T follicular helper cell (primary cell): ENCODE results near the gene MYH9.
"Not testable (repeated sequence)": the region's sequence is repeated elsewhere in the genome, so short reads cannot be mapped to it uniquely, and the experiment has no call there.

Experiments used
- DNase-seq: peaks from one replicate; pipeline ENCODE4 v3.0.0-alpha.2; 2020; ENCODE audit warnings: low read depth

The MYH9 gene

DNA sequence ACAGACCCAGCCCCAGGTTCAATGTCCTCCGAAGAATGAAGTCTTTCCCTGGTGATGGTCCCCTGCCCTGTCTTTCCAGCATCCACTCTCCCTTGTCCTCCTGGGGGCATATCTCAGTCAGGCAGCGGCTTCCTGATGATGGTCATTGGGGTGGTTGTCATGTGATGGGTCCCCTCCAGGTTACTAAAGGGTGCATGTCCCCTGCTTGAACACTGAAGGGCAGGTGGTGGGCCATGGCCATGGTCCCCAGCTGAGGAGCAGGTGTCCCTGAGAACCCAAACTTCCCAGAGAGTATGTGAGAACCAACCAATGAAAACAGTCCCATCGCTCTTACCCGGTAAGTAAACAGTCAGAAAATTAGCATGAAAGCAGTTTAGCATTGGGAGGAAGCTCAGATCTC, 120.7 kb downstream of the MYH9 start:
- no peak for DNase-seq

DNA sequence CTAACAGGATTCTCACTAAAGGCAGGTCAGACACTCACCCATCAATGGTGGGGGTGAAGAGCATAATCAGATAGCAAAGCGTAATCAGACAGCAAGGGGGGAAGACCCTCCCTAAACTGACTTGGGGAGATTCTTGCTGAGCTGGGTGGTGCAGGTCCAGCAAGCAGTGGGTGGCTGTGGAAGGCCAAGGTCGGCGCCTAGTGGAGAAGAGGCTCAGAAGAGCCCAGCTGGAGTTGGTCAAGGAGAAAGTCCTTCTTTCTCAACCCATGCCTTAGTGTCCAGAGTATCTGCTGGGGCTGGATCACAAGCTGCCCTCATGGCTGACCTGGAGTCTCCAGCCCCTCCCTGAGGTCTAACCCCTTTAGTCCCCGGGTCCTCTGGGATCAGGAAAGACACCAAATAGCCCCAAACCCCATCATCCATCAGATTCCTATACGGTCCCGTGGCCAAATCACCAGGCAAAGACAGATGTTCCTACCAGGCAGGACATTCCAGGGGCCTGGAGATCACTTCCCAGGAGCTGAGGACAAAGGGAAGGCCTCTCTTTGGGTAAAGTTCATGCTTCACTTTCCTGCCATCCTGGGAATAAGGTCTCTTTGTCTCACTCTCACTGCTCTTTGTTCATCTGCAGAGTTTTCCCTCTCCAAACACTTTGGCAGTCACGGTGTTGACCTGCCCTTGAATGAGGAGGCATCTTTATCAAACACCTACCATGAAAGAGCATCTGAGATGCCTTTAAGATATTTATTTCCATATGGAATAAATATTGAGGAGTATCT, 123.7 kb downstream of the MYH9 start:
- not testable (repeated sequence) for DNase-seq

DNA sequence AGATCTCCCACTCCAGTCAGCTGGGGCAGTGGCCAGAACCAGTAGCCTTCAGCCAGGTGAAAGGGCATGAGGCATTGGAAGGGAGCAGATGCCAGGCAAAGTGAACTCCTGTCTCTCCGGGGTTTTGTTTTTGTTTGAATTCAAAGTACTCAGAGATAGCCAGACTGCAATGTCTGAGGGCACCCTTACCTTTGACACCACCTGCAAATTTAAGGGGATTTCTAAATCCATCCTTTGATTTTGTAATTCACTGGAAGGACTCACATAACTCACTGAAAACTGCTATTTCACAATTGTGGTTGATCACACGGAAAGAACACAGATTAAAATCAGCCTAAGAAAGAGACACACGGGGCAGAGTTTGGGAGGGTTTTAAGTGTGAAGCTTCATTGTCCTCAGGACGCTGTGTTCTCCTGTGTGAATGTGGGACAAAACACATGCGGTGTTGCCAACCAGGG, 124.5 kb downstream of the MYH9 start:
- DNase-seq, result not testable (repeated sequence)

DNA sequence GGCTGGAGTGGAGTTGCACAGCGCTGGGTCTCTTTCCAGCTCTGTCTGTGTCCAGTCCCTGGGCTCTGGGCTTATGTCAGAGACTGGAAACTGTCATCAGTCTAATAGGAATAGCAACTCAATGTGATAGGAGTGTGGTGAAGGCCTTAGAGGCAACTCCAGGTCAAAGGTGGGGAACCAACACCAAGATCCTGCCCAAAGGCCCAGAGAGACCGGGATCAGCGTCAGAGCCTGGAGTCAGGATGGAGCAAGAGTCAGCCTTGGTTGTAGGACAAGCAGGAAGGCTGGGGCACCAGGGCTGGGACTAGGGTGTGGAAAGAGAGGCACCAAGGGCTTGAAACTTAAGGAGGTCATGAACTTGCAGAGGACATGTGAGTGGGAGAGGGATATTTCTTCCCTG, 125.5 kb downstream of the MYH9 start:
- DNase-seq, result not testable (repeated sequence)

DNA sequence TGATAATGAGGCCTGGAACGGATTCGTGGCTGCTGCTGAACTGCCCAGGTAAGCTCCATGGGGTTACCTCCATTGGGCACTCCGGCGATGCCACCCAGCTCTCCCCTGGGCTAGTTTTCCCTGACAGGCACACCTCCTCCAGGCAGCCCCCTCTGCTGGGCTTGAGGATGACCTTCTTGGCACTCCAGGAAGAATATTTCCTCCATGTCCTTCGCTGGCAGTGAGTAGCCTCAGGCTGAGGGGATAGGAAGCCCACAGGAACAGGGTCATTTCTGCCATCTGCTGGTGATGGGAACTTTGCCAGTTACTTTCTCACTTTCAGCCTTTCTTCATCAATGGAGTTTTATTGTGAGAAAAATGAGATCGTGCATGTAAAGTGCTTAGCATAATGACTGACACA, 126.1 kb downstream of the MYH9 start:
- DNase-seq, result not testable (repeated sequence)

DNA sequence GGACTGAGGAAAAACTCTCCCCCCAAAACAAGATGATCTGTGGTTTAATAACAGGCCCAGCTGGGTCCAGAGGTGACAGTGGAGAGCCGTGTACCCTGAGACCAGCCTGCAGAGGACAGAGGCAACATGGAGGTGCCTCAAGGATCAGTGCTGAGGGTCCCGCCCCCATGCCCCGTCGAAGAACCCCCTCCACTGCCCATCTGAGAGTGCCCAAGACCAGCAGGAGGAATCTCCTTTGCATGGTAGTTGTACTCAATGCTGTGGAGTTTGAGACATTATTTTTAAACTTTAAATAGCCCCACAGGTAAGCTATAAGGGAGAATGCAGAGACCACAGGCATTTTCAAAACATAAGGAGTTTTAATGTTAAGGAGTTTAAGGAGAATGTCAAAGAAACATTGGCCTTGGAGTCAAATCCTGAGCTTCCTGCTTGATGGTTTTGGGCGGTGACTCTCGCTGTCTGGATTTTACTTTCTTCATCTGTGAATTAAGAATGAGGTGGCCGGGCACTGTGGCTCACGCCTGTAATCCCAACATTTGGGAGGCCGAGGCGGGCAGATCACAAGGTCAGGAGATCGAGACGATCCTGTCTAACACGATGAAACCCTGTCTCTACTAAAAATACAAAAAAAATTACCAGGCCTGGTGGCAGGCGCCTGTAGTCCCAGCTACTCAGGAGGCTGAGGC, 128.0 kb downstream of the MYH9 start:
- no peak for DNase-seq

DNA sequence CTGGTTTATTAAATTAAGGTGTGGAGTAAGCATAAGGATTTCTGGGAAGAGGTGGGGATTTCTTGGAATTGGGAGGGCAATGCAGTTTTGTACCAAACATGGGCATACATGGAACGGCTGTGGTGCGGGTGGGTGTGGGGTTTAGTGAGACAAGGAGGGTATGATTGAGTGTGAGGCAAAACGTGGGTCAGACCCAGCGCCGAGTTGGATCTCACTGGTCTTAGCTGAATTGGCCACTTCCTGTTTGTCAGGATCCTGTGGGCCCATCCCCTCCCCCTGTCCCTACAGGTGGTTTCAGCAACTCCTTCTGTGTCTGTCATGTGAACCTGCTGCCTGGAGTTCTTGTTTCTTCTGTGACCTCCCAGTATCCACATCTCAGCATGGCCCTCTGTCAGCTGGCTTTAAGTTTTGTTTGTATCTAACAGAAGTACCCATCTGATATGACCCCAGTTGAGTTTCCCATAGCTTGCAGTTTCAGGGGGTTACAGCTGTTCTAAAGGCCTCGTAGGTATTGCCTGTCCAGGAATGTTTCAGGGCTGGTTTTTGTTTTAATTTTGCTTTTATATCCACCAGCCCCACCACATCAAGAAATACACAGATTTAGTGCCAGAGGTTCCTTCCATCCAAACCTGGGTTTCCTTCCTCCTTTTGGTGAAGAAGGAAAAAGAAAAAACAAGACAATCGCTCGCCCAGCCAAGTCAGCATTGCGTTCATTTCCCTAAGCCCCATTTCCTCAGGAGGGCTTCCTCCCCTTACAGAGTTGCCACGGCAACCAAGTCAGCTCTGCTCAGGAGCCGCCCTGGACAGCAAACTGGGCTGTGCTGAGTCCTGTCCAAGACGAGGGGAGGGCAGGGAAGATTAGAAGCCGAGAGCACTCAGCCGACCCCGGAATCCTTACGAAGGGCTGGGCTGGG, 128.8 kb downstream of the MYH9 start:
- no peak for DNase-seq

DNA sequence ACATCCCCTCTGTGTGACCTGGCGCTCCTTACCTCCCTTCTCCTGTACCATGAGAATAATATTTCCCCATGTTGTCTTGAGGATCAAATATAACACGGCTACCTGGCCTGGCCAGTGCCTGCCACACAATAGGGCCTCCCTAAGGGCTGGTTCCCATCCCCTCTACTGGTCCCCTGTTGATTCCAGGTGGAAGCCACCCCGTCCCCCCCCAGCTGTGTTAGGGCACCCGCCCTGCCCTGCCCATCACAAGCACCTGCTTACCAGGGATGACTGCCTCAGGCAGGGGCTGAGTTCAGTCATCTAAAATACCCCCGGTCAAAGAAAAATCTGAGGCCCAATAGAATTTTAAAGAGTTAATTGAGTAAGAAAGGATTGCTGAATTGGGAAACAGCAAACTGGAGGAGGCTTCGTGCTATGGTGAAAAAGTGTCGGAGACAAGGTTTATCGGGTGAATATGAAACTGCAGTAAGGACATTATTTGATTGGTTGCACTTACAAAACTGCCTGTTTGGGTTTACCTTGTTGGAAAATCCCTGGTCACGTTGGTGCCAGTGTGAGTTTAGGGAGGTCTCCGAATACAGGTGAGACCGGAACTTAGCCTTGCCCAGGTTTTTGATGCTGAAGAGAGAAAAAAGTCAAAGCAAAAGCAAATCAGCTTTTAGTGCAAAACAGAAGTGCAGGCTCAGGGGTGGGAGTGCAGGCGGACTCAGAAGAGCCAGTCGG, 129.7 kb downstream of the MYH9 start:
- no peak for DNase-seq

DNA sequence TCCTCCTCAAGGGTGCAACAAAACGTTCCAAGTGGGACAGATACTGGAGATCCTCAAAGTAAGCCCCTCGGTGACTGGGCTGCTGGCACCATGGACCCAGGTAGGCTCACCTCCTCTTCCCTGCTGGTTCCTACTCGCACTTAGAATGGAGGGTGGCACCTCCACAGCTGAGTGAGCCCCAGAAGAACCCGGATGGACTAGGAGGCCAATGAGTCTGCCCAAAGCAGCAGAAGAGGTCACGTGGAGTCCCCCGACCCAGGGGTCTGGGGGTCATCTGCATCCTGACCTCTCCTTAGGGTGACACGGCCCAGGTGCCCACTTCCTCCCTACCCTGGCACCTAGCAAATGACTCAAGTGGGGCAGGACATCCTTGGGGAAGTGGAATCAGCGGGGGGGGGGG, 130.5 kb downstream of the MYH9 start:
- DNase-seq, result no peak

DNA sequence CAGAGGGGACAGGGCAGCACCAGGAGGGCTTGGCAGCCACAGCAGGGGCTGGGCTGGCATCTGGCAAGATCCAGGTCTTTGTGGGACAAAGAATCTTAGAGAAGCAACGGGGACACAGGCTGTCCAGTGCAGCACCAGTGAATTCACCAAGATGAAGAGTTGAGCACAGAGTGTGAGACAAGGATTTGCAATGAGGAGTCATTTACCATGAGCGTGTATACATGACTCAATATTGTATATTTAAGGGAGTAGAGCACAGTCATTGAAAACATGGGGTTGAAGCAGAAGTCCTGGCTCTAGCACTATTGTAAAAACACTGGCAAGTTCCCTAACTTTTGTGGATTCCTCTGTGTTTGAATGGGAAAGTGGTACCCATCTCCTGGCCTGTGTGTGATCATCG, 131.3 kb downstream of the MYH9 start:
- DNase-seq, result no peak

DNA sequence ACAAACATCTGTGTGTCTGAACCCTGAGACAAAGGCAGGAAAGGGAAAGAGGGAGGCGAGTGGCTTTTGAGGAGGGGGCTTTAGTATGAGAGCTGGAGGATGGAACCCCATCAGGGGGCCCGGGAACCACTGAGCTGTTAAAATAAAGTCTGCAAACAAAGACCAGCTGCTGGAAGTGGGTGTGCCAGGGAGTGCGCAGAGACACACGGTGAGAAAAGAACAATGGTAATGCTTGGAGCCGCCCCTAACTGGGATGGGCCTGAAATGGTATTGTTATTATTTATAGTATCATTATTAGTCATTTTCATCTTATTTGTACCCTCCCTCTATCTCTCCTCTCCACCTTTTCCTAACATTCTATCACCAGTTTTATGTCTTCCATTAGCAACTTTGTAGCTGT, 132.2 kb downstream of the MYH9 start:
- not testable (repeated sequence) for DNase-seq

DNA sequence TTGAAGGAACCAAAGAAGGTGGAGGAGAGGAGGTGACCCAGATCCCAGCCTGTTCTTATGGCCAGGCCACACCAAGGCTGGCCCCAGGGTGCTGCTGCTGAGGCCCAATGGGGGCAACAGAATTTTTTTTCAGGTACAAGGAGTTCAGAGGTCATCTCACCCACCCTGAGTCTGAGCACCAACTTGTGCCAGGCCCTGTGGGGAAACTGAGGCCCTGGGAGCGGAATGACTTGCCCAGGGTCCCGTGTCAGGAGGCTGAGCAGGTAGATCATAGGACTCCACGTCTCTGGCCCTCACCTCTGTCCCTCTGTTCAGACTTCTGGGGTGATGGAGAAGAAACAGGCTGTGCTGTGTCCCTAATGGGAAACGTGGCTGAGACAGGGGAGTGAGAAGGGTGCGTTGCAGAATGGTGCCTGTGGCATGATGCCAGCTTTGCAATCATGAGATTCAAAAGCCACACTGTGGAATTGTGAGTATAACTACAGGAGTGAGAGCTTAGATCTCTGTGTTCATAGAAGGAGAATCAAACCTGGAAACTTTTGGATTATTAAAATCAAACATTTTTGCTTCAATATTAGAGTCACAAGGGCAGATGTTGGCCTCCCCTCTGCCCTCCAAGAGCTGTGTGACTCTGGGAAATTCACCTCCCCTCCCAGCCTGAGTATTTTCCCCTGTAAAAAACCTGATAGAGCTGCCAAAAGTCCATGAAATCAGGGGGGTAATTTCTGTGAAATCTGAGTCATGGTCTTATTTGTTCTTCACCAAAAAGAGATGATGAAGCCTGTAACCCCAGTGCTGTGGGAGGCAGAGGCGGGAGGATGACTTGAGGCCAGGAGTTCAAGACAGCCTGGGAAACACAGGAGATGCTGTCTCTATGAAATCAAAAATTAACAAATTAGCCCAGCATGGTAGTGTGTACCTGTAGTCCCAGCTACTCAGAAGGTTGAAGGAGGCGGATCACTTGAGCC, 134.0 kb downstream of the MYH9 start:
- no peak for DNase-seq

DNA sequence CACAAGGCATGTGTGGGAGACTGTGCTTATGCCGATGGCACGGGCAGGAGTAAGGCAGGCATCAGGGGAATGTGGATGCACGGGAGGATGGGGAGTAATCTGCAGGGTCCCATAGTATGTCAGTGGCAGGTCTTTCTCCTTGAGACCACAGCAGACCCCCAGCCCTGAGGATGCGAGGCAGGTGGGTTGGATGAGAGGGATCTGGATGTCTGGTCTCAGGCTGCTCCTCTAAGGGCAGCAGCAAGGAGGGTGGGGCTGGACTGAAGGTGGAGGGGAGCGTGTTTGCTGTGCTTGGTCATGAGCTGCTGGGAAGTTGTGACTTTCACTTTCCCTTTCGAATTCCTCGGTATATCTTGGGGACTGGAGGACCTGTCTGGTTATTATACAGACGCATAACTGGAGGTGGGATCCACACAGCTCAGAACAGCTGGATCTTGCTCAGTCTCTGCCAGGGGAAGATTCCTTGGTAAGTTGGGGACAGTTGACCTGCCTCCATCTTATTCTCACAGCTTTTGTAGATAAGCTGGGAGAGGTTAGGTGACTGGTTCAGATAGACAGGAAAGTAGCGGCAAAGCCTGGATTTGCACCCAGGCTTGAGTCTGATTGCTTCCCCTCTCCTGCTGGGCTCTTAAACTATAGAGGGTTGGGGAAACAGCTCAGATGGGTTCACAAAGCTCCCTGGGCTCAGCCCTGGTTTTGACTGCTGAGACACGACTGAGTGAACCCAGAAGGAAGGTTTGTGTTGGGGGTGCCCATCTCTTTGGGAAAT, 134.8 kb downstream of the MYH9 start, which contains the start of gene APOL1:
Gene APOL1, plus strand, starts transcription at position 380 of the 769 bp plus-strand sequence. CDS start 1,823 bp downstream, outside the sequence.
- DNase-seq, result no peak

DNA sequence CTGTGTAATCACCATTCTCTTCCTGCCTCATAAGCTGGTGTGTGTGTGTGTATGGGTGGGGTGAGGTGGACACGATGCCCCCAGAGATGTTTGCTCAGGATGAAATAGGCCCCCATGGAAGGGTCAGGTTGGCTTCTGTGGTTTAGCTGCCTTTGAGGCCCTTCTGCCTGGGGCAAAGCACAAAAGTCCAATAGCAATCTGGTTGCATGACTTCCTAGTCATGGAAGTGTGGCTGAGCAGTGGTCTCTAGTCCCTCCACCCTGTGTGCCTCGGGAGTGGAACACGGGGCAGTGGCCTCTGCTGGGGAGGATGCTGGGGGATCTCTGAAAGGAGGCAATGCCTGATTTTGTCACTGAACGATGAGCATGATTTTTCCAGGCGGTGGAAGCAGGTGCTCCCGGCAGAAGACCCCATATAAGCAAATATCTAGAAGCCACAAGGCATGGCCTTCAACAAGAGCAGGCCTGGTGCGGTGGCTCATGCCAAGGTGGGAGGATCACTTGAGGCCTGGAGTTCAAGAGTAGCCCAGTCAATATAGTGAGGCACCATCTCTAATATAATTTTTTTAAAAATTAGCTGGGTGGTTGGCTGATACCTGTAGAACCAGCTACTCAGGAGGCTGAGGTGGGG, 135.7 kb downstream of the MYH9 start:
- not testable (repeated sequence) for DNase-seq

DNA sequence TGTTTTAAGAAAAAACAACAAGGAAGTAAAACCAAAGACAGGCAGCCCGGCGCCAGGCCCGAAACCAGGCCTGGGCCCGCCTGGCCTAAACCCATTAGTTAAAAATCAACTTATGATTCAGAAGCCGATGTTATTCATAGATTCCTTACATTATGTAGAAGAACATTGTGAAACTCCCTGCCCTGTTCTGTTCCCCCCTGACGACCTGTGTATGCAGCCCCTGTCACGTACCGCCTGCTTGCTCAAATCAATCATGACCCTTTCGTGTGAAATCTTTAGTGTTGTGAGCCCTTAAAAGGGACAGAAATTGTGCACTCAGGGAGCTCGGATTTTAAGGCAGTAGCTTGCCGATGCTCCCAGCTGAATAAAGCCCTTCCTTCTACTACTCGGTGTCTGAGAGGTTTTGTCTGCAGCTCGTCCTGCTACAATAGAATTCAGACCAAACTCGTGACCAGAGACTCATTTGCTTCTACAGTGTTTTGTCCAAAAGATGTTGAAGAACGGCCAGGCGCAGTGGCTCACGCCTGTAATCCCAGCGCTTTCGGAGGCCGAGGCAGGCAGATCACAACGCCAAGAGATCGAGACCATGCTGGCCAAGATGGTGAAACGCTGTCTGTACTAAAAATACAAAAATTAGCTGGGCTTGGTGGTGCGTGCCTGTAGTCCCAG, 137.3 kb downstream of the MYH9 start:
- DNase-seq, result not testable (repeated sequence)

DNA sequence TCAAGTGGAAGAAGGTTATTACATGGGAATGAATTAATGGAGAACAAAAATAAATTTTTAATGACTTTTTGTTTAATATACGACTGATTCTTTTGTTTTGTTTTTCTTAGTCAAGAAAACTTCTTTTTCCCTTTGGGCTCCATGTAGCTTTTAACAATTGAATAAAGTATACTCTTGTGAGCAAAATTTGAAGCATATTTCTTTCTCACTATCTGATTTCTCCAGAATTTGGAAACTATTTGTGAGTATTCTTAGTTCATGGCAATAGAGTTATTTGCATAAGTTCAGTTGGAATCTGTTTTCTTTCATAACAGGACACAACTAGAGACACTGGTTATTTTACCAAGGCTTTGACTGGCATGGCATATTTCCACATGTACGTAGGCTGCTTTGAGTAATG, 138.6 kb downstream of the MYH9 start:
- DNase-seq, result no peak

DNA sequence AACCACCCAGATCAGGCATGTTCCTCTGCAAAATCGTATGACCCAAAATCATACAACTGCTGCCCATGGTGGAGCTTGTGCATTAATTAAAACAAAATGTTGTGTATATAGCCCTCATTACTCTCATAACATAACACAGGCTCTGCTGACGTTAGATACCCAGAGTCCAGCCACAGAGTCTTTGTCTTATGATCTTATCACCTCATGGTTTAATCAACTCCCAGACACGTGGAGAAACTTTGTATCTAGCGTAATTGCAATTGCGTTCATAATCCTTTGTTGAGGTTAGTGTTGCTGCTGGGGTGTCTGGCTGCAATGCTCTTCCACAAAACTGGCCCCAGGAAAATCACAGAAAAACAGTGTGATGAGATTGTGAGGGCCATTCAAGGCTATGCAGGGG, 139.8 kb downstream of the MYH9 start:
- DNase-seq, result no peak

DNA sequence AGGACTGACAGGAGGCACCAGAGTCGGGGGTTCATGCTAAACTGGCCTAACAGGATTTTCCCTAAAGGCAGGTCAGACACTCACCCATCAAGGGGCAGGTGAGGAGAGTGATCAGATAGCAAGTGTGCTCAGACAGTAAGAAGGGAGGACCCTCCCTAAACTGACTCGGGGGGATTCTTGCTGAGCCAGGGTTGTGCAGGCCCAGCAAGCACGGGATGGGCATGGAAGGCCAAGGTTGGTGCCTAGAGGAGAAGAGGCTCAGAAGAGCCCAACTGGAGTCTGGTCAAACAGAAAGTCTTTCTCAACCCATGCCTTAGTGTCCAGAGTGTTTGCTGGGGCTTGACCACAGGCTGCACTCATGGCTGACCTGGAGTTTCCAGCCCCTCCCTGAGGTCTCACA, 141.0 kb downstream of the MYH9 start:
- no peak for DNase-seq
